GM19351 (cell line): ENCODE results near the gene EMP1.
"Not testable (repeated sequence)": the region's sequence is repeated elsewhere in the genome, so short reads cannot be mapped to it uniquely, and the experiment has no call there.

Experiments
- ATAC-seq: cut with Tn5 transposase; IDR thresholded peaks from one replicate; pipeline ENCODE4 v1.9.1; 2021; ENCODE audit warnings: mild to moderate bottlenecking, moderate library complexity; ENCODE audit not compliant: unreplicated experiment

Gene EMP1

DNA sequence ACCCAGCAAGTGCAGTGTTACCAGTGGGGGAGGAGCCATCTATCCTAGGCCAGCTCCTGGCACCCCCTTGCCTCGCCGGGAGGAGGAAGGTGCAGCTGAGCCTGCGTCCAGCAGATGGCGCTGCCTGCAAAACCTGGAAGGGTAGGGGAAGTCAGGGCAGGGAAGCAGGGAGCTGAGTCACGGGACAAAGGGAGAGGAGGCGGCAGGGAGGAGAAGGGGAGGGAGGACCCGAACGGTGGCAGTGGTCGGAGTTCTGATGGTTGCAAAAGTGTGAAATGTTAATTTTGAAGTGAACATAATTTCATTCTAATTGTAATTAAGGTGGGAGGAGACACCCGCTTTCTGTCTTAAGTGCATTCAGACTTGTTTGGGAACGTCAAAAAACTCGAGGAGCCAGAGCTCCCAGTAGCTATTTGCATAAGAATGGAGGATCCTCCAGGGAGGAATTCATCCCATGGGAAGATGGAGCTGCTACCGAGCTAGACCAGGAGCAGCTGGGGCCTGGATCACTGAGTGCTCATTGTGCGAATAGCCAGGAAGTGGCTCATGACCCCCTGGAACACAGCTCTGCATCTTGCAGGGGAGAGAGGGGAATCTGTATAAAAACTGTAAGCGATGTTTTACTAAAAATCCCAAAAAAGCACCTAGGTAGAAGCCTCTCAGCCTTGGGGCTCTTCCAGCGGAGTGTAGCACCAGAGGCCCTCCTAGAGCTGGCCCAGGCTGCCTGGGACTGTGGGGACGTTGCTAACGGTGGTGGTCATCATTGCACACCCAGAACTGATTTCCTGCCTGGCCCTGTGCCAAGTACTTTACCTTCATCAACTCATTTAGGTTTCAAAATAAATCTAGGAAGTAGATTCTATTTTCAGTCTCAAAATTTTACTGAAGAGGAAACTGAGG, 59.5 kb downstream of the EMP1 start:
- ATAC-seq, result peak; percentile 100

DNA sequence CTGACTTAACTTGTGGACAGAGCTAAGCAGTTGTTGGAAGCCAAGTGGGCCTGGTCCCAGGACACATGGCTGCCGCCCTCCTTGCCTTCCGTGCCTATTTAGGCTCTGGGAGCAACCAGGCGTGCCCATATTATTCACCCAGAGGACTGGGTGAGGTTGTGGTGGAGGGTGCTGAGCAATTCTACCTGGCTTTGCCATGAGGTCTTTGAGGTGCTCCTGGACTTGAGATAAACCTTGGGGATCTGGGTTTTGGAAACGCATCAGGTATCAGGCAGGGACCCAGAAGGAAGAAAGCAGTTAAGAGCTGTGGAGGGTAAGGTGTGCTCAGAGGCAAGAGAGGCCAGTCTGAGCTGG, 60.1 kb downstream of the EMP1 start:
- ATAC-seq, result no peak

GRCh38 chr12:13257356-13257875, 60.9 kb downstream of the EMP1 start:
- ATAC-seq, result no peak

GRCh38 chr12:13258197-13258596, 61.7 kb downstream of the EMP1 start:
- no peak for ATAC-seq

DNA sequence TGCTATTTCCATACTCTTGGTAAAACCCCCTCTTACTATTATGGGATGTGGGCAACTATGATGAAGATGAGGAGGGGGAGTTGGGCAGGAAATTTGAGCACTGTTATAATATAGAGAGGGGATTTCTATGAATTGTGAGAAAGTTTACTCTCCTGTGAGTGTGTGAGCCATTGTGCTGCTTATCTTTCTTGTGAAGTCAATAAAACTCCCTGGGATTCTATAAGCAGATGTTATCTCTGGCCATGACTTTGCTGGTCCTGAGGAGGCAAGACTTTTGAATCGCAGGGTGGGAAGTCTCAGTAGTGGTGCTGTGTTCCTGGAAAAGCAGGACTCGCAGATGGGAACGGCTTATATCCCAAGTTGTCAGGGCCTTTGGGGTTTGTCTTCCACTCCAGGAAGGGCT, 62.2 kb downstream of the EMP1 start:
- no peak for ATAC-seq

GRCh38 chr12:13259625-13260024, 63.1 kb downstream of the EMP1 start:
- ATAC-seq, result not testable (repeated sequence)

DNA sequence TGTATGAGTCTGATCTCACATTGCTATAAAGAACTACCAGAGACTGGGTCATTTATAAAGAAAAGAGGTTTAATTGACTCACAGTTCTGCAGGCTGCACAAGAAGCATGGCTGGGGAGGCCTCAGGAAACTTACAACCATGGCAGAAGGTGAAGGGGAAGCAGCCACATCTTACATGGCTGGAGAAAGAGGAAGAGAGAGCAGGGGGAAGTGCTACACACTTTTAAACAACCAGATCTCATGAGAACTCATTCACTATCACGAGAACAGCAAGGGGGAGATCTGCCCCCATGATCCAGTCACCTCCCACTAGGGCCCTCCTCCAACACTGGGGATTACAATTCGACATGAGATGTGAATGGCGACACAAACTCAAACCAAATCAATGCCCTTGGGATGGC, 71.3 kb downstream of the EMP1 start:
- not testable (repeated sequence) for ATAC-seq

- ATAC-seq, result no peak
These were observed 72.1 kb downstream of the EMP1 start for GRCh38 chr12:13268581-13268980.
